HCT116 (cell line): ENCODE measurements around the gene SOX30. TPM values are rescaled to one million over a fixed set of nuclear protein-coding genes. Genes with fewer than 3 reads are reported as not detected.

Source experiments
- ATAC-seq: fragments of 200-7000 bp; cut with Tn5 transposase; 2 replicates; pipeline ENCODE4 v1.9.1; 2020; ENCODE audit warnings: mild to moderate bottlenecking, moderate library complexity
- BruUV-seq: library from RNA; stranded (reverse); fragments of 400-500 nt; replicated peaks from 2 replicates; lab custom pipeline; 2021; lab: Mats Ljungman, UMichigan
- CTCF ChIA-PET: fragments of 300-600 bp; sonication (Branson Sonifier 250); formaldehyde crosslinking; loops from one replicate; lab custom pipeline; 2021; ENCODE audit warnings: antibody characterized with exemption; lab: Charles Lee
- POLR2A ChIA-PET: fragments of 300-600, 350-600 bp; sonication (Branson Sonifier 250); formaldehyde crosslinking; loops from one replicate; lab custom pipeline; 2021; ENCODE audit warnings: antibody characterized with exemption; lab: Charles Lee
- RAD21 ChIA-PET, 2 experiments: fragments of 300-600 bp; sonication (Branson Sonifier 250); formaldehyde crosslinking; loops; one replicate each; lab custom pipeline; 2023; ENCODE audit warnings: low total read pairs in 2 of 2; ENCODE audit not compliant: uncharacterized antibody in 2 of 2, unreplicated experiment in 2 of 2, low non-redundant PET in 1 of 2; lab: Charles Lee
- DNase-seq: peaks from one replicate; pipeline ENCODE4 v3.0.0-alpha.2; 2010; ENCODE audit warnings: low read depth, low spot score
- H2AFZ ChIP-seq: fragments of 200-600 bp; shearing (Covaris generic), sonication (generic); 2 replicates; pipeline ENCODE4 v1.6.1; 2017; ENCODE audit warnings: low read depth, mixed run types, mixed read lengths, antibody characterized with exemption, low read length; ENCODE audit not compliant: poor library complexity, severe bottlenecking
- H3K27ac ChIP-seq: 2 replicates; pipeline ENCODE4 v1.5.1; 2012; ENCODE audit warnings: low read depth, low read length
- H3K27me3 ChIP-seq: fragments of 200-600 bp; sonication (generic); 2 replicates; pipeline ENCODE4 v1.6.1; 2016; ENCODE audit warnings: mixed run types, low read length, mixed read lengths; ENCODE audit not compliant: insufficient read depth
- H3K36me3 ChIP-seq, 2 experiments: fragments of 200-500 bp in 1 of 2; fragments of 200-600 bp in 1 of 2; sonication (Bioruptor generic) in 1 of 2; sonication (generic) in 1 of 2; 2 replicates each; pipeline versions ENCODE4 v1.5.1 to v1.6.1; 2014 to 2016; ENCODE audit warnings: low read length in 2 of 2, inconsistent platforms in 1 of 2, mixed read lengths in 1 of 2, mixed run types in 1 of 2; ENCODE audit not compliant: insufficient read depth in 2 of 2, control insufficient read depth in 1 of 2
- H3K4me1 ChIP-seq, 2 experiments: fragments of 200-600 bp in 1 of 2; sonication (generic) in 1 of 2; 2 replicates each; pipeline versions ENCODE4 v1.5.1 to v1.6.1; 2012 to 2017; ENCODE audit warnings: low read length in 2 of 2, inconsistent platforms in 1 of 2, mild to moderate bottlenecking in 1 of 2, mixed read lengths in 1 of 2, mixed run types in 1 of 2, moderate library complexity in 1 of 2; ENCODE audit not compliant: insufficient read depth in 2 of 2, control insufficient read depth in 1 of 2
- H3K4me2 ChIP-seq: fragments of 200-600 bp; sonication (generic); 2 replicates; pipeline ENCODE4 v1.6.1; 2017; ENCODE audit warnings: mixed run types, low read length, mixed read lengths
- H3K4me3 ChIP-seq, 2 experiments: fragments of 200-600 bp in 1 of 2; sonication (generic) in 1 of 2; replicated peaks in 1 of 2; 2 replicates each; pipeline ENCODE4 v1.5.1; 2011 to 2016; ENCODE audit warnings: low read length in 2 of 2, control low read depth in 1 of 2, low read depth in 1 of 2, mild to moderate bottlenecking in 1 of 2, mixed read lengths in 1 of 2, mixed run types in 1 of 2
- H3K79me2 ChIP-seq: fragments of 200-600 bp; sonication (generic); 2 replicates; pipeline ENCODE4 v1.6.1; 2017; ENCODE audit warnings: mild to moderate bottlenecking, mixed run types, low read length, moderate library complexity, mixed read lengths; ENCODE audit not compliant: insufficient read depth
- H3K9ac ChIP-seq: fragments of 200-600 bp; sonication (generic); 2 replicates; pipeline ENCODE4 v1.6.1; 2016; ENCODE audit warnings: low read length, mixed read lengths
- H3K9me2 ChIP-seq: fragments of 200-600 bp; sonication (generic), shearing (Covaris generic); 2 replicates; pipeline ENCODE4 v1.6.1; 2017; ENCODE audit warnings: mixed run types, mild to moderate bottlenecking, moderate library complexity; ENCODE audit not compliant: insufficient read depth
- H3K9me3 ChIP-seq, 2 experiments: fragments of 200-500 bp in 1 of 2; fragments of 200-600 bp in 1 of 2; sonication (Bioruptor generic) in 1 of 2; sonication (generic) in 1 of 2; 2 replicates each; pipeline ENCODE4 v1.6.1; 2014 to 2017; ENCODE audit warnings: low read length in 2 of 2, mixed read lengths in 2 of 2, inconsistent platforms in 1 of 2, low read depth in 1 of 2, mild to moderate bottlenecking in 1 of 2, mixed run types in 1 of 2, moderate library complexity in 1 of 2; ENCODE audit not compliant: control insufficient read depth in 1 of 2, insufficient read depth in 1 of 2
- H4K20me1 ChIP-seq: fragments of 200-600 bp; sonication (generic), shearing (Covaris generic); 2 replicates; pipeline ENCODE4 v1.6.1; 2017; ENCODE audit warnings: mixed run types, mild to moderate bottlenecking, moderate library complexity; ENCODE audit not compliant: insufficient read depth
- EGR1 ChIP-seq: IDR thresholded peaks from 2 replicates; pipeline ENCODE4 v1.6.1; 2012; ENCODE audit warnings: low read depth
- EZH2 ChIP-seq: fragments of 200-600 bp; sonication (generic); IDR thresholded peaks from 2 replicates; pipeline ENCODE4 v1.6.1; 2017; ENCODE audit warnings: antibody characterized with exemption, mixed run types
- FOSL1 ChIP-seq: IDR thresholded peaks from 2 replicates; pipeline ENCODE4 v1.6.1; 2012; ENCODE audit warnings: low read depth
- POLR2A ChIP-seq: IDR thresholded peaks from 2 replicates; pipeline ENCODE4 v1.7.0; 2011; ENCODE audit warnings: borderline replicate concordance; ENCODE audit not compliant: insufficient read depth, insufficient read length; ENCODE audit errors: extremely low read depth
- POLR2AphosphoS5 ChIP-seq: IDR thresholded peaks from 2 replicates; pipeline ENCODE4 v1.6.1; 2011; ENCODE audit warnings: mild to moderate bottlenecking, low read depth, low read length, moderate library complexity
- RAD21 ChIP-seq: IDR thresholded peaks from 2 replicates; pipeline ENCODE4 v1.6.1; 2012; ENCODE audit warnings: low read depth, mild to moderate bottlenecking
- SIN3A ChIP-seq: IDR thresholded peaks from 2 replicates; pipeline ENCODE4 v1.6.1; 2012; ENCODE audit warnings: low read depth
- SP1 ChIP-seq: IDR thresholded peaks from 2 replicates; pipeline ENCODE4 v1.6.1; 2012; ENCODE audit warnings: low read depth
- SRF ChIP-seq: IDR thresholded peaks from 2 replicates; pipeline ENCODE4 v1.6.1; 2012; ENCODE audit warnings: low read depth
- TCF7L2 ChIP-seq: IDR thresholded peaks from 2 replicates; pipeline ENCODE4 v1.7.0; 2011; ENCODE audit warnings: borderline replicate concordance, inconsistent platforms; ENCODE audit not compliant: insufficient read depth, insufficient read length; ENCODE audit errors: extremely low read depth
- YY1 ChIP-seq: IDR thresholded peaks from 2 replicates; pipeline ENCODE4 v1.6.1; 2011; ENCODE audit warnings: low read length, low read depth, moderate library complexity, mild to moderate bottlenecking; ENCODE audit not compliant: insufficient replicate concordance; ENCODE audit errors: extremely low read depth
- ZNF274 ChIP-seq: fragments of 200-500 bp; sonication (Bioruptor generic); IDR thresholded peaks from 2 replicates; pipeline ENCODE4 v1.6.1; 2014; ENCODE audit warnings: mild to moderate bottlenecking, low read depth, low read length, inconsistent platforms
- intact Hi-C: fragments of 100-400 bp; cut with micrococcal nuclease; formaldehyde crosslinking; loops from 2 replicates; pipeline ENCODE4 v1.10.0; 2022
- total RNA-seq: library from RNA; stranded (reverse); gene quantifications from one replicate; pipeline ENCODE4 v1.2.1, GENCODE V29; 2021; ENCODE audit not compliant: unreplicated experiment
- TF ChIP-seq, protein P1 (sequence below): IDR thresholded peaks from 2 replicates; pipeline ENCODE4 v1.6.1; 2012
- TF ChIP-seq, protein P2 (sequence below): IDR thresholded peaks from 2 replicates; pipeline ENCODE4 v1.6.1; 2011; ENCODE audit warnings: mild to moderate bottlenecking, low read length, moderate library complexity; ENCODE audit not compliant: insufficient replicate concordance; ENCODE audit errors: extremely low read depth
- TF ChIP-seq, protein P3 (sequence below): IDR thresholded peaks from 2 replicates; pipeline ENCODE4 v1.6.1; 2012
- TF ChIP-seq, protein P4 (sequence below): IDR thresholded peaks from 2 replicates; pipeline ENCODE4 v1.6.1; 2012; ENCODE audit warnings: low read depth

The SOX30 gene
- total RNA-seq, 1 experiment from 2014 or later = 0.27 TPM

GRCh38 chr5:157640406-157641066 lies 11.7 kb downstream of the SOX30 start:
- no TSS peak for BruUV-seq
- ChIA-PET POLR2A (no interaction called here), RAD21 (no interaction called here), CTCF (no interaction called here)
- Histone ChIP-seq H3K27ac (no peak overlapping the region), H3K9me3 (no peaks in the 10 kb centered on the region), H3K36me3 (no peaks in the 10 kb centered on the region), H3K79me2 (no peaks in the 10 kb centered on the region), H3K4me1 (no peaks in the 10 kb centered on the region), H3K27me3 (no peaks in the 10 kb centered on the region), H2AFZ (no peak overlapping the region), H3K4me3 (no peak overlapping the region), H3K9me2 (no peaks in the 10 kb centered on the region), H4K20me1 (no peaks in the 10 kb centered on the region), H3K9ac (no peak overlapping the region)
- no peak for ATAC-seq
- DNase-seq = no peak
- intact Hi-C loops = no loop called here
- TF ChIP-seq, protein P1, sequence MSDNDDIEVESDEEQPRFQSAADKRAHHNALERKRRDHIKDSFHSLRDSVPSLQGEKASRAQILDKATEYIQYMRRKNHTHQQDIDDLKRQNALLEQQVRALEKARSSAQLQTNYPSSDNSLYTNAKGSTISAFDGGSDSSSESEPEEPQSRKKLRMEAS = no peak
- no peak for TF ChIP-seq SRF
- TF ChIP-seq, protein P2, sequence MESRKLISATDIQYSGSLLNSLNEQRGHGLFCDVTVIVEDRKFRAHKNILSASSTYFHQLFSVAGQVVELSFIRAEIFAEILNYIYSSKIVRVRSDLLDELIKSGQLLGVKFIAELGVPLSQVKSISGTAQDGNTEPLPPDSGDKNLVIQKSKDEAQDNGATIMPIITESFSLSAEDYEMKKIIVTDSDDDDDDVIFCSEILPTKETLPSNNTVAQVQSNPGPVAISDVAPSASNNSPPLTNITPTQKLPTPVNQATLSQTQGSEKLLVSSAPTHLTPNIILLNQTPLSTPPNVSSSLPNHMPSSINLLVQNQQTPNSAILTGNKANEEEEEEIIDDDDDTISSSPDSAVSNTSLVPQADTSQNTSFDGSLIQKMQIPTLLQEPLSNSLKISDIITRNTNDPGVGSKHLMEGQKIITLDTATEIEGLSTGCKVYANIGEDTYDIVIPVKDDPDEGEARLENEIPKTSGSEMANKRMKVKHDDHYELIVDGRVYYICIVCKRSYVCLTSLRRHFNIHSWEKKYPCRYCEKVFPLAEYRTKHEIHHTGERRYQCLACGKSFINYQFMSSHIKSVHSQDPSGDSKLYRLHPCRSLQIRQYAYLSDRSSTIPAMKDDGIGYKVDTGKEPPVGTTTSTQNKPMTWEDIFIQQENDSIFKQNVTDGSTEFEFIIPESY = no peak
- TF ChIP-seq, protein P3, sequence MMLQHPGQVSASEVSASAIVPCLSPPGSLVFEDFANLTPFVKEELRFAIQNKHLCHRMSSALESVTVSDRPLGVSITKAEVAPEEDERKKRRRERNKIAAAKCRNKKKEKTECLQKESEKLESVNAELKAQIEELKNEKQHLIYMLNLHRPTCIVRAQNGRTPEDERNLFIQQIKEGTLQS = no peak
- TF ChIP-seq SIN3A = no peak
- TF ChIP-seq EZH2 = no peak
- TF ChIP-seq TCF7L2 = no peak
- TF ChIP-seq RAD21 = no peak
- no peak for TF ChIP-seq ZNF274
- TF ChIP-seq POLR2AphosphoS5 = no peak
- TF ChIP-seq SP1 = no peak
- no peak for TF ChIP-seq FOSL1
- TF ChIP-seq YY1 = no peak
- TF ChIP-seq POLR2A = no peak
- TF ChIP-seq EGR1 = no peak
- TF ChIP-seq, protein P4, sequence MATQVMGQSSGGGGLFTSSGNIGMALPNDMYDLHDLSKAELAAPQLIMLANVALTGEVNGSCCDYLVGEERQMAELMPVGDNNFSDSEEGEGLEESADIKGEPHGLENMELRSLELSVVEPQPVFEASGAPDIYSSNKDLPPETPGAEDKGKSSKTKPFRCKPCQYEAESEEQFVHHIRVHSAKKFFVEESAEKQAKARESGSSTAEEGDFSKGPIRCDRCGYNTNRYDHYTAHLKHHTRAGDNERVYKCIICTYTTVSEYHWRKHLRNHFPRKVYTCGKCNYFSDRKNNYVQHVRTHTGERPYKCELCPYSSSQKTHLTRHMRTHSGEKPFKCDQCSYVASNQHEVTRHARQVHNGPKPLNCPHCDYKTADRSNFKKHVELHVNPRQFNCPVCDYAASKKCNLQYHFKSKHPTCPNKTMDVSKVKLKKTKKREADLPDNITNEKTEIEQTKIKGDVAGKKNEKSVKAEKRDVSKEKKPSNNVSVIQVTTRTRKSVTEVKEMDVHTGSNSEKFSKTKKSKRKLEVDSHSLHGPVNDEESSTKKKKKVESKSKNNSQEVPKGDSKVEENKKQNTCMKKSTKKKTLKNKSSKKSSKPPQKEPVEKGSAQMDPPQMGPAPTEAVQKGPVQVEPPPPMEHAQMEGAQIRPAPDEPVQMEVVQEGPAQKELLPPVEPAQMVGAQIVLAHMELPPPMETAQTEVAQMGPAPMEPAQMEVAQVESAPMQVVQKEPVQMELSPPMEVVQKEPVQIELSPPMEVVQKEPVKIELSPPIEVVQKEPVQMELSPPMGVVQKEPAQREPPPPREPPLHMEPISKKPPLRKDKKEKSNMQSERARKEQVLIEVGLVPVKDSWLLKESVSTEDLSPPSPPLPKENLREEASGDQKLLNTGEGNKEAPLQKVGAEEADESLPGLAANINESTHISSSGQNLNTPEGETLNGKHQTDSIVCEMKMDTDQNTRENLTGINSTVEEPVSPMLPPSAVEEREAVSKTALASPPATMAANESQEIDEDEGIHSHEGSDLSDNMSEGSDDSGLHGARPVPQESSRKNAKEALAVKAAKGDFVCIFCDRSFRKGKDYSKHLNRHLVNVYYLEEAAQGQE = no peak
- TF ChIP-seq, all 23 proteins: peak for 0
- H3K4me2 ChIP-seq = no peak overlapping the region
